HG03442 (cell line): ENCODE data around the gene ZFPM1.

Experiments
- ATAC-seq: cut with Tn5 transposase; IDR thresholded peaks from one replicate; pipeline ENCODE4 v1.9.1; 2021; ENCODE audit warnings: mild to moderate bottlenecking, moderate library complexity; ENCODE audit not compliant: unreplicated experiment

The ZFPM1 gene

DNA sequence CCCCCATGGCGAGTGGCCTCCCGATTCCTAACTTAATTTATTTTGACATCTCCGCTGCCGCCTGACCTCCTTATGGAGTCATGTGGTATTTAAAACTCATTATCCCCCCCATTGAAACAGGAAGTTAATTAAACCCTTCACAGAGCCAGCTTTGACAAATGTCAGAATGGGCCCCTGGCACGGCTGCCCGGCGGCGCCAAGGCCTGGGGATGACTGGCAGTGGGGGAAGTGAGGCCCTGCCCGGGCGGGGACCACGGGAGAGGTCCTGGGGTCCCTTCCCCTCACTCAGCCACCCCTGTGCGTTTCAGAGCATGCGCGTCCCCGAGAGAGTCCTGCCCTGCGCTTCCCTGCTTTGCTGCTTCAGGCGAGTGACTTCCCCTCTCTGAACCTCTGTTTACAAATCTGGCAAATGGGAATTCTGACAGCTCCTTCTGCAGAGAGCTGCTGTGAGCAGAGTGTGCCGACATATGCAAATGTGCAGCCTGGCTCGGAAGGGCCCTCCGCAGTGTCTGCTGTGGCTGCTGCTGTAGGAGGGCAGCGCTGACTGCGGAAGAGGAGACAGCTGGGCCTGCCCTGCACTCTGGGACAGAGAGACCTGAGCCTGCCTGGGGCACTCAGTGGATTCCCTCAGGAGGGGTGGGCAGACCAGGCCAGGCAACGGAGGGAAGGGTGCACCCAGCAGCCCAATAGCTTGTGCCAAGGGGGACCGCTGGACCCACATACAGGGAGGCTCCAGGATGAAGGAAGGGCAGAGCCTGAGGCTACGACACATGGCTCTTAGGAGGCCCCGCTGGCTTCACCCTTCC, 4.4 kb upstream of the ZFPM1 start:
- ATAC-seq = no peak

DNA sequence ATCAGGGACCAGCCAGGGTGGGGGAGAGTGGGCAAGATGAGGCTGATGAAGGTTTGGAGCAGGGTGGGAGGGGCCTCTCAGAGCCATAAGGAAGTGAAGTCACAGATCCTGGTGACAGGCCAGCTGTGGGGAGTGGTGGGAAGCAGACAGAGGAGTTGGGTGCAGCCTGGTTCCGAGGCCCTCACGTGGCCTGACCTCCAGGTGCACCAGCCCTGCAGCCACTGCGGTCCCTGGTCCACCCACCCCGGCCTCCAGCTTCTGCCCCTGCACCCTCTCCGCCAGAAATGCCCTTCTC, 3.9 kb upstream of the ZFPM1 start:
- no peak for ATAC-seq

DNA sequence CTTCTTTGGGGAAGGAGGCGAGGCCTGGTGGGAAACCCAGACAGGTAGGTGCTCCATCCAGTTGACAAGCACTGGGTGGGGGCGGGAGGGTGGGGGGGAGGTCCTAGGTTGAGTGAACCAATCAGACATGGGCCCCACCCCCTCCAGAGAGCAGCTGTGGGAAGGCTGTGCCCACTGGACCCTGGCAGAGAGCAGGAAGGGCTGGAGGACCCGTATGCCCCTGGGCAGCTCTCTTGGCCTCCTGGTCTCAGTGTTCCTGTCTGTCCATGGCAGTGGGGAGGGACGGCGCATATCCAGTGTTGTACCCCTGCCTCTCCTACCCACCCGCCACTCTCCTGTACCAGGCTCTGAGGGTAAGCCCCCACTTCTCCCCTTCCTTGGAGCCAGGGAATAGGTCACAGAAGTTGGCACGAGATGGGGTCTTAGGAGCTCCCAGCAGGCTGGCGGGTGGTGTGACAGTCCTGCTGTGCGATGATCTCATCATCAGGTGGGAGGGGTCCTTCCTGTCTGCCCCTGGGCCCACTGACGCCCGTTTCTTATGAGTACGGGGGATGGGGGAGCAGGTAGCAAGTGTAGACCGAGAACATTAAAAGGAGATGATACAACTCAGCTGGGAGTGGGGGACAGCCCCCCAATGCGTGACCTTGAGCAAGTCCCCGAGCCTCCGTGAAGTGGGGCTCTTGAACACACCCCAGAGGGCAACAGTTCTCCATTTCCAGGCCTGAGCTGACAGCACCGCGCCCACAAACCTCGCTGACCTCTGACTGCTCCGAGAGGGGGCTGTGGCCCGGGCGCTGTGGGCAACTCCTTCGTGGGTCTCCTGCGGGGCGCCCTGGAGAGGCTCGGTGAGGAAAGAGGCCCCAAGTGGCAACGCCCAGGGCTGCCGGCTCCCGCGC, 1.2 kb upstream of the ZFPM1 start:
- no peak for ATAC-seq

- peak; percentile 52 for ATAC-seq
These were observed 431 bp upstream of the ZFPM1 start for GRCh38 chr16:88452482-88453216.

- ATAC-seq = no peak
These were observed 787 bp downstream of the ZFPM1 start for GRCh38 chr16:88453611-88454522.

- ATAC-seq = no peak
These were observed 1.5 kb downstream of the ZFPM1 start for GRCh38 chr16:88454523-88454947.

DNA sequence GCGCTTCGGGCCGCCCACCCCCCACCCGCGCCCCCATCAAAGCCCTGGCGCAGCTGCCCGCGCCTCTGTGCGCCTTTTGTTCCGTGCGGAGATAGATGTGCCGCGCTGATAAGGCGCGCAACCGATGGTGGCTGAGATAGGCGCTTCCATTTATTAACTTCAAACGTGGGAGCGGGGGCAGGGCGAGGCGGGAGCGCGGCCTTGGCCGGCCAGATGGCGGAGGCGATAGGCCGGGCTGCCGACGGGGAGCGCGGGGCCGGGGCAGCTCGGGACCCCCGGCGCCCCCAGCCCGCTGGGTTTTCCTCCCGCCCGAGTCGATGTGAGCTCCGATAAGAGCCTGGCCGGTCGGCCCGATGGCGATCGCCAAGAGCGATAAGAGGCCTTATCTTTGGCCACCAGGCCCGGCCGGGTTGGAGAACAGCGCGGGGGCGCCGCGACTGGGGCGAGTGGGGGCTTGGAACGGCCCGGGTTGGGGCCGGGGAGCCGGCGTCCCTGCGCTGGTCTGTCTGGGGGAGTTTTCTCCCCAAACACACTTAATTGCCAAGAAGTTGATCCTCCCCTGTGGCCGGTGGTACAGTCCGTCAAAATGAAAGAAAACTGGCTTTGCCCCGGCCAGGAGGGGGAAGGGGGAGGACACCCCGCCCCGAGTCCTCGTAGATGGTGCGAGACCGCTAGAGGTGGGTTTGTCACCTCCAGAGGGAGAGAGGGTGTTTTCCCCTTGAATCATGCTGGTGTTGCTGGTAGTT, 2.7 kb downstream of the ZFPM1 start:
- peak; percentile 27 for ATAC-seq

DNA sequence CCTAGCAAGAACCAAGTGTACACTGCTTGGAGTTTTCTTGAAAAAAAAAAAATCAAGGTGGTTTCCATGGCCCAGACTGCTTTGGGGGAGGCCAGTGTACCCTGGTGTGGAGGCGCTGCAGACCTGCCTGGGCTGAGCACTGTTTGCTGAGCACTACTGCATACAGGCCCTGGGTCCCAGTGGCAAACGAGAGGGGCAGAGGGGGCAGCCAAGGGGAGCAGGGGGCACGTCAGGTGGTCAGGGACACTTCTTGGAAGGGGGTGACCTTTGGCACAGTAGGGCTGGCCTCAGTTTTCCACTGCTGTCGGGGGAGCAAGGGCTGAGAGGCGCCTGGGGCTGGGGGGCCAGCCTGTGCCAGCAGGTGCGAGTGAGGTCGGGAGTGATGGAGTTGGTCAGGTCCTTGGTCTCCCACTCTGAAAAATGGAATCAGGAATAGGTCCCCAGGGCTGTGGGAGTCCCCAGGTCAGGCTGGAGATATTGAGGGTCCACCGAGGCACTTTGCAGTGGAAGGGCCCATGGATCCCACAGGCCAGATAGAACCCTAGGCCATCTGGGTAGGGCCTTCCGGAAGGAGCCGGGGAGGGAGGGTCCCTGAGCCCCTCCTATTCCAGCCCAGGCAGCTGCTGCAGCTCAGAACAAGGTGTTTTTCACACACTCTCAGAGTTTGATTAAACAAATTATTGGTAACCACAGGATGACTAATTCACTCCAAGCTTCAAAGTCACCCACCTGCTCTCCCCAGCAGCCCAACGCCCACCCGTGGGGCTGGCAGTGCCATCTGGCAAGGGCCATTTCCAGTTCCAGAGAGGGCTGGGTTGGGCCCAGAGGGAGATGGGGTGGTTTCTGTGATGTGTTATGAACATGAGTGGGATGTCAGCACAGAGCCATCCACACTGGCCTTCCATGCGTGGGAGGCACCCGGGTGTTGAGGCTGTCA, 3.5 kb downstream of the ZFPM1 start:
- ATAC-seq = no peak

DNA sequence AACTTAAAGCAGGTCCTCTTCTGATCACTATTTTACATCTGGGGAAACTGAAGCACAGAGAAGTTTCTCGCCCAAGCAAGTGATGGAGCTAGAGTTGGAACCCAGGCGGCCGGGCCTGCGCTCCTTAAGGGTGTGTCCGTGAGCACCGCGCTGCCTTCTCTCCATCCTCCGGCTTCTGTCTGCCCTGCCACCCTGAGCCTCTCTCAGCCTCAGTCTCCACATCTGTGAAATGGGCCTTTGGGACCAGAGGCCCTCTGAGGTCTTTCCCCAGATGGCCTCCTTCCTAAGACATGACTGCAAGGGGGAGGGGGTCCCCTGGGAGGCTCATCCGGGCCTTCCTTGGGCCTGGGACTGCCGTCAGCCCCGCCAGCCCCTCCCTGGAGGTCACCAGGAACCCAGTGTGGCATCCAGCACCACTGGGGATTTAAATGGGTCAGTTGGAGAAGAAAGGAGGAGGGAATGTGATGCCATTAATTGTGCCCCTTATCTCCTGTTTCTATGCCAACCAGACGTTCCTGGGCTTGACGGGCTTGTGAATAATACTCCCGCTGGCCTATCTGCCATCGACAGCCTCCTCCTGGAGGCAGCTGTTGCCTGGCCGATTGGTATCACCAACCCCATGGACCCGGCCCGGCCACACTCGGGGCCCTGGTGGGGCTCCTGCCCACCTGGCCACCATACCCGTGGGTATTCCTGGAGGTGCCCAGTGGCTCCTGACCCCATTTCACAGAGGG, 5.1 kb downstream of the ZFPM1 start:
- ATAC-seq = no peak

GRCh38 chr16:88458773-88459235, 5.7 kb downstream of the ZFPM1 start:
- no peak for ATAC-seq

DNA sequence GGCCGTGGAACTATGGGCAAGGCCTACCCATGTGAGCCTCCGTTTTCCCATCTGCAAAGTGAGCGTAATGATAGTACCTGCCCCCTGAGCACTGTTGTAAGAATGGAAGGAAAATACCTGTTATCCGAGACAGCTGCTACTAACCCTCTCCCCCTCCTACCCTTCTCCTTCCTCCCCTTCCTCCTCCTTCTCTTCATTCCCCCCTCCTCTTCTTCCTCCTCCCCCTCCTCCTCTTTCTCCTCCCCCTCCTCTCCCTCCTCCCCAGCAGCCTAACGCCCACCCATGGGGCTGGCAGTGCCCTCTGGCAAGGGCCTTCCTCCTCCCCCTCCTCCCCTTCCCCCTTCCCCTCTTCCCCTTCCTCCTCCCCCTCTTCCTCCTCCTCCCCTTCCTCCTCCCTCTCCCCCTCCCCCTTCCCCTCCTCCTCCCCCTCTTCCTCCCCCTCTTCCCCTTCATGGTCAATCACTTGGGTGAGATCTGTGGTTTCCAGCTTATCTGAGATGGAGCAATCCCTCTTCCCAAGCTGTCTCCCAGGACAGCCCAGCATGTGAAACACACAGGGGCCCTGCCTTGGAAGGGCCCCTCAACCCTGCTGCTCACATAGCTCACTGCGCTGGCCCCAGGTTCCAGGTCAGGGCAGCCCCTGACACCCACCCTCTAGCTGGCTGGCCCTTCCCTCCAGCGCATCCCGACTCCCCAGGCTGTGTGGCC, 6.4 kb downstream of the ZFPM1 start:
- ATAC-seq = no peak

GRCh38 chr16:88460496-88461330, 7.6 kb downstream of the ZFPM1 start:
- ATAC-seq = no peak

DNA sequence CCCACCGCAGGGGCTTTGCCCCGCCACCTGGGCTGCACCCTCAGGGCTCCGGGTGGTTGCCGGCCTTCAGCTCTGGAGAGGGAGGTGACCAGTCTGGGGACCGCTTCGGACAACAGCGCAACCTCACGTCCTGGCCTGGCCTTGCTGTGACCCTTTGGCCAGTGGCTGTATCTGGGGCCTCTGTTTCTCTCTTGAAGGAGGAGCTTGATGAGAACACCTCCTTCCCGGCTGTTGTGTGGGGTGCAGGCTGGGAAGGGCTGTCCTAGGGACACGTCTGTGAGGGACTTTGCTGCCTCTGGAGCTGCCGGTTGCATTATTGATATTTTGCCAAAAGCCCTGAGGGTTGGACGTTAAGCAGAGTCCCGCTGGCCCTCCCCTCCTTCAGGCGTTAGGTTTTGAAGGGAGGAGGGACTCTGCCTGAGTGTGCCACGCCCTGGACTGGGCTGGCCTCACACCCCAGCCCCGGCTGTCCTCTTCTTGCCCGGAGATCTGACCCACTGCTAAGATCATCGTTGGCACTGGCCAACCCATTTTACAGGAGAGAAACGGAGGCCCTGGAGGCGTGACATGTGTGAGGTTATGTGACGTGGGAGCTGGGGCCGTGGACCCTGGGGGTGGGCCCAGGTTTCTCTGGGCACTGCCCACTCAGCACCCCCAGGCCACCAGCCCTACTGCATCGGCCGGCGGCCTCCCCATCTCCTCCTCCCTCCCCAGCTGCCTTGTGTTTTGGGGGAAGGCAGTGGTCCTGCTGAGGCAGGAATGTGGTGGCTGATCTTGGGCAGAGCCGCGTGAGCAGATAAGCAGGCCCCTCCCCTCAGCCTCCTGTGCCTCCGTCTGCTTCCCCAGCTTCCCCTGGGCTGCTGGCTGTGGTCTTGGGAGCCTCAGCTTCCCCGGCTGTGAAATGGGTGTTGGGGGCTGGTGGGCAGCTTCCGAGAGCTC, 8.5 kb downstream of the ZFPM1 start:
- ATAC-seq = no peak

GRCh38 chr16:88462396-88462795, 9.3 kb downstream of the ZFPM1 start:
- no peak for ATAC-seq

DNA sequence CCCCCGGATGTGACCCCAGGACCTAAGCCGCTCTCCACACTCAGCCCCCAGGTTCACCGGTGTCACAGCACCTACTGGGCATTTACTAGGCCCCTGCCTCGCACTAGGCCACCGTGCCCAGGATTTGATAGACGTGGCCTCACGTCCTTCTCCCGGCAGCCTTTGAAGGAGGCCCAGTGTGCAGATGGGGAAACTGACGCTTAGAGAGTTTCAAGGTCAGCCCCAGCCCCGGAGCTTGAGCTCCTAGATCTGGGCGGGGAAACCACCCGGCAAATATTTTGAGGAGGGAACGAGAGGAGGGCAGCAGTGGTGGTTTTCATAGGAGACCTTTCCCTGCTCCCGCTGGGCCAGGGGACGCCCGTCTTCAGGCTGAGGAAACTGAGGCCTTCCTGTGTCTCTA, 10.3 kb downstream of the ZFPM1 start:
- ATAC-seq = no peak
